ENCODE measurements around the gene GSAP.

Gene GSAP

DNA sequence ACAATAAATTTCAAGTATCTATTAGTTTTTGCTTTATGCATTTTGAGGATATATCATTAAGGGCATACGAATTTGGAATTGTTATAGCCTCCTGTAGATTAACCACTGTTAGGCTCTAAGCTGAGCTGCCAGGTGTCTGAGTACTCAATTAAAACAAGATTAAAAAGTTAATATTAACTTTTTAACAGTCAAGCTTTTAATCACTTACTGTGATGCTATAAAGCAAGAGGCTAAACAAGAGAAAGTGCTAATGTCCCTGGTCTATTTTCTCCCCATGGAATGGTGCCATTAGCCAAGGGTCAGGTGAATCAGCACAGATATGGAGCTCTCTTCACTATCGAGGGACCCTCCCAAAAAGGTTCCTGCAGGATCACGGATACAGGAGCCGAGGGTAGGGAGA is 9.7 kb downstream of the GSAP start:
- TF ChIP-seq, protein P1, sequence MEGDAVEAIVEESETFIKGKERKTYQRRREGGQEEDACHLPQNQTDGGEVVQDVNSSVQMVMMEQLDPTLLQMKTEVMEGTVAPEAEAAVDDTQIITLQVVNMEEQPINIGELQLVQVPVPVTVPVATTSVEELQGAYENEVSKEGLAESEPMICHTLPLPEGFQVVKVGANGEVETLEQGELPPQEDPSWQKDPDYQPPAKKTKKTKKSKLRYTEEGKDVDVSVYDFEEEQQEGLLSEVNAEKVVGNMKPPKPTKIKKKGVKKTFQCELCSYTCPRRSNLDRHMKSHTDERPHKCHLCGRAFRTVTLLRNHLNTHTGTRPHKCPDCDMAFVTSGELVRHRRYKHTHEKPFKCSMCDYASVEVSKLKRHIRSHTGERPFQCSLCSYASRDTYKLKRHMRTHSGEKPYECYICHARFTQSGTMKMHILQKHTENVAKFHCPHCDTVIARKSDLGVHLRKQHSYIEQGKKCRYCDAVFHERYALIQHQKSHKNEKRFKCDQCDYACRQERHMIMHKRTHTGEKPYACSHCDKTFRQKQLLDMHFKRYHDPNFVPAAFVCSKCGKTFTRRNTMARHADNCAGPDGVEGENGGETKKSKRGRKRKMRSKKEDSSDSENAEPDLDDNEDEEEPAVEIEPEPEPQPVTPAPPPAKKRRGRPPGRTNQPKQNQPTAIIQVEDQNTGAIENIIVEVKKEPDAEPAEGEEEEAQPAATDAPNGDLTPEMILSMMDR (conservative IDR thresholded peaks at IDR 0.05; ENCODE audit: control insufficient read depth, insufficient read depth, low read depth, low read length), result no peak
- no peak overlapping the region for H3K4me3 ChIP-seq (ENCODE audit: control insufficient read depth, low read depth, low read length)
- DNase-seq (ENCODE audit: low read depth), result no peak

DNA sequence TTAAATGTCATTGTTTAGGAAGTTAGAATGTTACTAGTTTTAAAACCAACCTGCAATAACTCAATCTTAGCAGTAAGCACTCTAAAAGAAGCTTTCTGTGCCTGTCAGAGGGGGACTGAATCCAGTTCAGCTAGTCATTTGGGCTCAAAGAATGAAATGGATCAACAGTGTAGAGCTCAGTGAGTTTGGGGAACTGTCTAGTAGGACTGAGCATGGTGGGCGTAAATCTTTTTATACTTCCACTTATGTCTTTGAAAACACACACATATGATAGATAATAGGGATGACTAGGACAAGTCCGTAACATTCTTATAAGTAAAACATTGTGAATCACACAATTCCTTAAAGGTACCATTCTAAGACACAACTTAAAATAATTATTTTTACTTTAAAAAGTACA is 11.5 kb downstream of the GSAP start:
- H3K4me3 ChIP-seq (ENCODE audit: control insufficient read depth, low read depth, low read length), result no peak overlapping the region
- DNase-seq (ENCODE audit: low read depth), result no peak
- TF ChIP-seq, protein P1 (conservative IDR thresholded peaks at IDR 0.05; ENCODE audit: control insufficient read depth, insufficient read depth, low read depth, low read length), result no peak

DNA sequence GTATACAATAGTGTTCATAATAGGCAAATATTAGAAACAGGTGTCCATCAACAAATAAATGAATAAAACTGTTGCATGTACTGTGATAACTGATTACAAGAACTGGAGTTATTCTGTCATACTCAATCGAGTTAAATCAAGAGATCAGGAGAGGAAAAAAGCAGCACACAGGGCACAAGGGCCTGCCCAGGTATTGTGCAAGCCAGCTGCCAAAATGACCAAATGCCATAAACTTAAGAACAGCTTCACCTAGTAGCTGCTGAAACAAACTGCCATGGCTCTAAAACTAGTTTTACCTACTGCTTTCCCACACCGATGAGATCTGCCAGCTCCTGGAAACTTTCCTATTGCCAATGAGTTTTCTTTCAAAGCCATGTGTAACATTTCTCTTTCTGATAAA is 12.2 kb downstream of the GSAP start:
- no peak for DNase-seq (ENCODE audit: low read depth)
- TF ChIP-seq, protein P1 (conservative IDR thresholded peaks at IDR 0.05; ENCODE audit: control insufficient read depth, insufficient read depth, low read depth, low read length), result no peak
- H3K4me3 ChIP-seq (ENCODE audit: control insufficient read depth, low read depth, low read length), result no peak overlapping the region

DNA sequence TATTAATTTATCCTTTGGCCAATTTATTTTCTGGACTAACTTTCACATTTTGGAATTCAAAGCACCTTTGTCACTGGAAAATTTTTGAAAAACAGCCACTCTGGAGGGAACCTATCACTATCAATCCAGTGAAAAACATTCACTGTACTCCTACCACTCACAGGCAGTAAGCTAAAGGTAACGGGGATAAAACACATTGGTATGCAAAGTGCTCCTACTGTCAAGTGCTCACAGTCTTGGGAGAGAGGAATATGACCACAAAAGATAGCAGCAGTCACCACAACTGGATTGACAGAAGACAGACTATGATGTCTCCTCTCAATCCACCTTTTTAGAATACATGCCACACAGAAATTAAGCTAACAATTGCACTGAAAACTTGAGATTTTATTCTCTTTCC is 13.3 kb downstream of the GSAP start:
- no peak for DNase-seq (ENCODE audit: low read depth)
- H3K4me3 ChIP-seq (ENCODE audit: control insufficient read depth, low read depth, low read length), result no peak overlapping the region
- TF ChIP-seq, protein P1 (conservative IDR thresholded peaks at IDR 0.05; ENCODE audit: control insufficient read depth, insufficient read depth, low read depth, low read length), result no peak

DNA sequence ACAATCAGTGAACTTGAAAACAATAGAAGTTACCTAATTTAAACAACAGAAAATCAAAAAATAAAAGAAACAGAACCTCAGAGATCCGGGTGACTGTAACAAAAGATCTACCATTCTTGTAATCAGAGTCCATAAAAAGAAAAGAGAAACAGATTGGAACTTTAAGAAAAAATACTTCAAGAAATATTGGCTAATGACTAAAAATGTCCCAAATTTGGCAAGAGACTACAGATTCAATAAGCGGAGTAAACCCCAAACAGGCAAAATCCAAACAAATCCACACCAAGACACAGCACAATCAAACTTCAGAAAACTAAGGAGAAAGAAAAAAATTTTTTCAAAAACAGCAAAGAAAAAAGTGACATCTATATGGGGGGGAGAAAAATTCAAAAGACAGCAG is 15.1 kb downstream of the GSAP start:
- no peak for DNase-seq (ENCODE audit: low read depth)
- H3K4me3 ChIP-seq (ENCODE audit: control insufficient read depth, low read depth, low read length), result no peak overlapping the region
- TF ChIP-seq, protein P1 (conservative IDR thresholded peaks at IDR 0.05; ENCODE audit: control insufficient read depth, insufficient read depth, low read depth, low read length), result no peak

DNA sequence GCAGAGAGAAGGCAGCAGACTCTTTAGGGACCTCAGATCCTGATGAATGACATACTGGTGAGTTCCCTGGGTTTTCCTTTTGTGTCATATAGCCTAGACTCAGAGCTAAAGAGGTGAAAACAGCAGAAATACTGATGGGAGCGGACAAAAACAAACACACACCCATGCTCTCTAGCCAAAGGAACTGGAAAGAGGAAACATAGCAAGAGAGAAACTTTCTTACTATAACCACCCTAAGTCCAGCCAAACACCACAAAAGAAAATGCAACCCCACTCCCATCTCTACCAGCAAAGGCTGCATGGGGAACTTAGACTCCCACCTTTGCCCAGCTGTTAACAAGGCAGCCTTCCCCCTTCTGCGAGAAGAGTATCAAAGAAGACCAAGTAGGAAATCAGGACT is 16.3 kb downstream of the GSAP start:
- TF ChIP-seq, protein P1 (conservative IDR thresholded peaks at IDR 0.05; ENCODE audit: control insufficient read depth, insufficient read depth, low read depth, low read length), result no peak
- no peak overlapping the region for H3K4me3 ChIP-seq (ENCODE audit: control insufficient read depth, low read depth, low read length)
- DNase-seq (ENCODE audit: low read depth), result no peak

DNA sequence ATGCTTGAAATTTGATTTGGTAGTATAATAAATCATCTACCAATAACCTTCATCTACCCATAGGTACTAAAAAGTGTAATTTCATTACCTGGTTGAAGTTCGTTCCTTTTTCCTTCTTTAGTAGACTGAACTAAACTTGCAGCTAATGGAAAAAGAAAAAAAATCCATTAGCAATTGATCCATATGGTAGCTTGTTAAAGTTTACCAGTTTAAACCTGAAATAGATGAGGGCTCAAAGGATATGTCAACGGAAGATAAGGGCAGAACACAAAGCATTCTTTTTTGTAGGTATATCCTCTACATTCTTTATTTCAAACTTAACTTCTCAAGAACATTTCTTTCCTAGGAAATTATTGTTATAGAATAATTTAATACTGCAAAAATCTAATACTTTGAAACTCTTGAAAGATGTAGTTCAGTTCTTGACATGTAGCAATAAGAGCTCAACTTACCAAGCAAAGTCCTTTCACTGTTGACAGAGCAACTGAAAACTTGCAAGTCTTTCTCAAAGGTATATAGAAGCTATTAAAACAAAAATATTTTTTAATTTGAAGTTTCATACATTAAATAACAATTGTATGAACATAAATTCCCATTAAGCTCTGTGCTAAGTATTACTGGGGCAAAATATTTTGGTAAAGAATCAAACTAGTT is 19.1 kb downstream of the GSAP start:
- H3K4me3 ChIP-seq (ENCODE audit: control insufficient read depth, low read depth, low read length), result no peak overlapping the region
- TF ChIP-seq, protein P1 (conservative IDR thresholded peaks at IDR 0.05; ENCODE audit: control insufficient read depth, insufficient read depth, low read depth, low read length), result no peak
- no peak for DNase-seq (ENCODE audit: low read depth)

Measured in fibroblast of mammary gland (primary cell).